NB4 (cell line): ENCODE data around the gene PSMA1.
A peak's percentile ranks its signal among the peaks of the same experiment; 100 is the strongest.
"Not testable (repeated sequence)": the region's sequence is repeated elsewhere in the genome, so short reads cannot be mapped to it uniquely, and the experiment has no call there.

Source experiments
- DNase-seq: peaks from one replicate; pipeline ENCODE4 v3.0.0; 2010; ENCODE audit warnings: low read depth
- H3K4me3 ChIP-seq: one replicate; pipeline ENCODE4 v1.5.1; 2011; ENCODE audit warnings: mild to moderate bottlenecking, low read depth, low read length, moderate library complexity
- CTCF ChIP-seq: IDR thresholded peaks from one replicate; pipeline ENCODE4 v1.5.1; 2012; ENCODE audit warnings: low read depth, low read length
- MAX ChIP-seq: IDR thresholded peaks from 2 replicates; pipeline ENCODE4 v1.6.1; 2011; ENCODE audit warnings: low read depth, low read length
- MYC ChIP-seq: IDR thresholded peaks from 2 replicates; pipeline ENCODE4 v1.6.1; 2011; ENCODE audit warnings: low read depth, low read length
- POLR2A ChIP-seq: IDR thresholded peaks from 2 replicates; pipeline ENCODE4 v1.6.1; 2011; ENCODE audit warnings: mild to moderate bottlenecking; ENCODE audit not compliant: insufficient read length; ENCODE audit errors: extremely low read depth

The PSMA1 gene

DNA sequence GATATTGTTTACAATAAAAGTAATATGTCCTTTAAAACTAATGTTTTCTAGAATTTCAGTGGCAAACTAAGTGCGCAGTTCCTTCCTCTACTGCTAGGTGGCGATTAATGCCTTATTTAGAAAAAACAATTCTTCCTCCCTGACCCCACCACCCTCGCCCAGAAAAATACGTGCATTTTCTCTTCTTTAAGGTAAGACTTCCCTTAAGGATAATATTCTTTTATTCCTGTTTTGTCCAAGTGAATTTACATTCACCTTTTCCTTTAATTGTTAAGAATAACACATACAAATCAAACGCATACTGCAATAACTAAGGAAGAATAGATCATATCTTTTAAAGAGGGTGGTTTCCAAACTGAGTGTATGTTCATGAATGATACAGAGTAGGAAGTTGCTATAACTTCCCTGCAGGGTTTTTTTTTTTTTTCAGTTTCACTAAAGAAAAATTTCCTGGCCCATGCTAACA lies 17.0 kb upstream of the PSMA1 start:
- peak; percentile 70 for DNase-seq
- TF ChIP-seq CTCF (peak; percentile 71), MAX (no peak), POLR2A (no peak)
- H3K4me3 ChIP-seq: peak overlapping the region; percentile 39

GRCh38 chr11:14535166-14535565 lies 15.0 kb upstream of the PSMA1 start:
- H3K4me3 ChIP-seq, DNase-seq: not testable (repeated sequence)

GRCh38 chr11:14529951-14530350 lies 9.8 kb upstream of the PSMA1 start:
- no peak overlapping the region for H3K4me3 ChIP-seq
- DNase-seq: no peak
- TF ChIP-seq MAX (no peak), POLR2A (no peak), MYC (no peak), CTCF (no peak)

DNA sequence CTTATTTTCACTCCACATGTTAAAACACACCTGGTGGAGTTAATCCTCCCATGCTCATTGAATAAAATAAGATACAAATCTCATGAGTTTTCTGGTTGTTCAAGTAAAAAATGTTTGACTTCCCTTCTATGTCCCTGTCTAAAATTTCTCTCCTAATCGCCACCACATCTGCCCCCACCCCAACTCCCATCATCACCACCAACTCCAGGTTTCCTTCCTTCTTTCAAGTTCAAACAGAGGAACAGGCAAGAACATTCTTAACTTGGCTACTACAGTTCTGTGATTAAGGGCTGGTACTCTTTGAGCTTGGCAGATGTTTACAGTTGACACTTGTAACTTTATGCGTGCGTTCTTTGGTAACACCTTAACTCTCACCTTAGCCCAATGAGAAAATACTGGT lies 9.1 kb upstream of the PSMA1 start:
- no peak for DNase-seq
- no peak overlapping the region for H3K4me3 ChIP-seq
- TF ChIP-seq MAX: no peak
- TF ChIP-seq CTCF: no peak
- no peak for TF ChIP-seq POLR2A
- no peak for TF ChIP-seq MYC

GRCh38 chr11:14522801-14523200 lies 2.6 kb upstream of the PSMA1 start:
- TF ChIP-seq MAX (no peak), CTCF (no peak), MYC (no peak), POLR2A (no peak)
- H3K4me3 ChIP-seq: no peak overlapping the region
- no peak for DNase-seq

DNA sequence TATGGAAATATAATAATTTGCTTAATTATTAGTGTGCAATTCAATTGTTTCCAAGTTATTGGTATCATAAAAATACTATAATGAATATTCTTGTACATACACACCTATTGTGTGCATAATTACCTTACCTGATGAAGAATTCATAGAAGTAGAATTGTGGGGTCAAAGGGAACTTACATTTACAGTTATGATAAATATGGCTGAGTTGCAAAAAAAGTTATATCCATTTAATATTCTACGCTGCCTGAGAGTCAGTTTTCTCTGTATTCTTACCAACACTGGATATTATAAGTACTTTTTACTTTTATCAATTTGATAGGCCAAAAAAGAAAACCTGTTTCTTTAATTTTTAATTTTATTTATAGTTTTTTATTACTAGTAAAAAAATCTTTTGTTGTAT lies 2.1 kb upstream of the PSMA1 start:
- no peak for DNase-seq
- no peak overlapping the region for H3K4me3 ChIP-seq
- TF ChIP-seq MAX (no peak), POLR2A (no peak), CTCF (no peak), MYC (no peak)
